ENCODE data around the gene EFCAB6.

Gene EFCAB6

GRCh38 chr22:43529934-43530333, 282.2 kb downstream of the EFCAB6 start:
- no peak overlapping the region for H3K4me3 ChIP-seq (ENCODE audit: low read length)
- no peak for DNase-seq (ENCODE audit: low read depth, low spot score)

GRCh38 chr22:43529461-43529860, 282.6 kb downstream of the EFCAB6 start:
- DNase-seq (ENCODE audit: low read depth, low spot score) = no peak
- H3K4me3 ChIP-seq (ENCODE audit: low read length) = no peak overlapping the region

- DNase-seq (ENCODE audit: low read depth, low spot score) = peak; percentile 46
- H3K4me3 ChIP-seq (ENCODE audit: low read length) = no peak overlapping the region
These were observed 283.3 kb downstream of the EFCAB6 start for GRCh38 chr22:43528601-43529360.

- DNase-seq (ENCODE audit: low read depth, low spot score) = no peak
- H3K4me3 ChIP-seq (ENCODE audit: low read length) = no peak overlapping the region
These were observed 285.2 kb downstream of the EFCAB6 start for GRCh38 chr22:43526946-43527345.

- H3K4me3 ChIP-seq (ENCODE audit: low read length) = no peak overlapping the region
- DNase-seq (ENCODE audit: low read depth, low spot score) = no peak
These were observed 285.9 kb downstream of the EFCAB6 start for GRCh38 chr22:43526117-43526655.

- DNase-seq (ENCODE audit: low read depth, low spot score) = no peak
- no peak overlapping the region for H3K4me3 ChIP-seq (ENCODE audit: low read length)
These were observed 290.4 kb downstream of the EFCAB6 start for GRCh38 chr22:43521716-43522115.

GRCh38 chr22:43520632-43521039, 291.5 kb downstream of the EFCAB6 start:
- H3K4me3 ChIP-seq (ENCODE audit: low read length) = no peak overlapping the region
- no peak for DNase-seq (ENCODE audit: low read depth, low spot score)

GRCh38 chr22:43516996-43517635, 295.0 kb downstream of the EFCAB6 start:
- DNase-seq (ENCODE audit: low read depth, low spot score) = no peak
- no peak overlapping the region for H3K4me3 ChIP-seq (ENCODE audit: low read length)

- no peak overlapping the region for H3K4me3 ChIP-seq (ENCODE audit: low read length)
- DNase-seq (ENCODE audit: low read depth, low spot score) = no peak
These were observed 295.7 kb downstream of the EFCAB6 start for GRCh38 chr22:43516386-43516785.

GRCh38 chr22:43515902-43516301, 296.2 kb downstream of the EFCAB6 start:
- no peak overlapping the region for H3K4me3 ChIP-seq (ENCODE audit: low read length)
- DNase-seq (ENCODE audit: low read depth, low spot score) = no peak

- no peak for DNase-seq (ENCODE audit: low read depth, low spot score)
- H3K4me3 ChIP-seq (ENCODE audit: low read length) = no peak overlapping the region
These were observed 296.7 kb downstream of the EFCAB6 start for GRCh38 chr22:43515411-43515810.

- DNase-seq (ENCODE audit: low read depth, low spot score) = no peak
- H3K4me3 ChIP-seq (ENCODE audit: low read length) = no peak overlapping the region
These were observed 297.5 kb downstream of the EFCAB6 start for GRCh38 chr22:43514476-43515157.

GRCh38 chr22:43512279-43512678, 299.8 kb downstream of the EFCAB6 start:
- DNase-seq (ENCODE audit: low read depth, low spot score) = no peak
- H3K4me3 ChIP-seq (ENCODE audit: low read length) = no peak overlapping the region

- DNase-seq (ENCODE audit: low read depth, low spot score) = no peak
- no peak overlapping the region for H3K4me3 ChIP-seq (ENCODE audit: low read length)
These were observed 300.7 kb downstream of the EFCAB6 start for GRCh38 chr22:43511276-43511910.

GRCh38 chr22:43510281-43511070, 301.6 kb downstream of the EFCAB6 start:
- H3K4me3 ChIP-seq (ENCODE audit: low read length) = no peak overlapping the region
- no peak for DNase-seq (ENCODE audit: low read depth, low spot score)

- H3K4me3 ChIP-seq (ENCODE audit: low read length) = no peak overlapping the region
- DNase-seq (ENCODE audit: low read depth, low spot score) = no peak
These were observed 302.8 kb downstream of the EFCAB6 start for GRCh38 chr22:43509337-43509736.

GRCh38 chr22:43508489-43508888, 303.6 kb downstream of the EFCAB6 start:
- DNase-seq (ENCODE audit: low read depth, low spot score) = no peak

GRCh38 chr22:43507235-43507634, 304.9 kb downstream of the EFCAB6 start:
- no peak overlapping the region for H3K4me3 ChIP-seq (ENCODE audit: low read length)
- DNase-seq (ENCODE audit: low read depth, low spot score) = no peak

More at GRCh38 chr22:43508489-43508888, 303.6 kb downstream of the EFCAB6 start:
- no peak overlapping the region for H3K4me3 ChIP-seq (ENCODE audit: low read length)

- DNase-seq (ENCODE audit: low read depth, low spot score) = no peak
- H3K4me3 ChIP-seq (ENCODE audit: low read length) = no peak overlapping the region
These were observed 305.6 kb downstream of the EFCAB6 start for GRCh38 chr22:43506487-43506886.

Measured in Jurkat, Clone E6-1 (cell line).